Stomach (tissue), 4 donors: Measurements from ENCODE around the gene MYO18A.

Experiments used
- CTCF ChIP-seq, 7 experiments: fragments of 450-650 bp in 4 of 7; fragments of 200-600 bp in 3 of 7; sonication (generic) in 3 of 7; IDR thresholded peaks; one replicate each; pipeline ENCODE4 v1.5.1; 2016 to 2019; ENCODE audit warnings: antibody characterized with exemption in 7 of 7, control low read depth in 2 of 7, mild to moderate bottlenecking in 1 of 7
- POLR2A ChIP-seq, 4 donors: fragments of 450-650 bp; IDR thresholded peaks; one replicate each; pipeline ENCODE4 v1.6.1; 2016; ENCODE audit warnings: antibody characterized with exemption in 4 of 4, control low read depth in 2 of 4, mild to moderate bottlenecking in 1 of 4, moderate library complexity in 1 of 4

GRCh38 chr17:29225396-29225795 is 45.2 kb upstream of the MYO18A start:
- TF ChIP-seq CTCF (IDR thresholded peaks at IDR 0.05) (no peak), POLR2A (IDR thresholded peaks at IDR 0.05) (no peak)
